ENCODE data around the gene NDST1. TPM values are rescaled to one million over a fixed set of nuclear protein-coding genes. Genes with fewer than 3 reads are reported as not detected.

NDST1 gene
- total RNA-seq, 1 donor: 13.0 TPM

DNA sequence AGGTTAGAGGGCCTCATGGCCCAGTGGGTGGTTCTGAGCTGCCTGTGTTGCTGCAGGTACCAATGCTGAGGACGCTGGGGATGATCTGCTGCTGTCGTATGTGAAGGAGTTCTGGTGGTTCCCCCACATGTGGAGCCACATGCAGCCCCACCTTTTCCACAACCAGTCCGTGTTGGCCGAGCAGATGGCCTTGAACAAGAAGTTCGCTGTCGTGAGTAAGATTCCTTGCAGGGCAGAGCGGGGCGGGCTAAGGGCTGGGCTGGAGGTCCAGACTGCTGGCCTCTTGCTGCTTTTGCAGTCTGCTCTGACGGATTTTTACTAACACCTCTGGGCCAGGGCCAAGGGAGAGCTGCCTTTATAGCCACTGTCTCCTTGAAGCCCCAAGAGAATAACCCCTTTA lies 26.9 kb downstream of the NDST1 start:
- H3K4me3 ChIP-seq (ENCODE audit: low read length): no peak overlapping the region
- H3K27me3 ChIP-seq (ENCODE audit: insufficient read depth, low read length): no peaks in the 10 kb centered on the region
- H3K4me1 ChIP-seq (ENCODE audit: insufficient read depth, low read length): no peaks in the 10 kb centered on the region
- no peaks in the 10 kb centered on the region for H3K9me3 ChIP-seq (ENCODE audit: low read depth, low read length)

- no peak overlapping the region for H3K4me3 ChIP-seq (ENCODE audit: low read length)
- no peaks in the 10 kb centered on the region for H3K4me1 ChIP-seq (ENCODE audit: insufficient read depth, low read length)
- no peaks in the 10 kb centered on the region for H3K27me3 ChIP-seq (ENCODE audit: insufficient read depth, low read length)
These were observed 27.7 kb downstream of the NDST1 start for GRCh38 chr5:150535611-150536010.

GRCh38 chr5:150538007-150538917 lies 30.3 kb downstream of the NDST1 start:
- Histone ChIP-seq H3K4me3 (ENCODE audit: low read length) (no peak overlapping the region), H3K27me3 (ENCODE audit: insufficient read depth, low read length) (no peaks in the 10 kb centered on the region), H3K4me1 (ENCODE audit: insufficient read depth, low read length) (no peaks in the 10 kb centered on the region), H3K9me3 (ENCODE audit: low read depth, low read length) (no peaks in the 10 kb centered on the region)

More at GRCh38 chr5:150535611-150536010, 27.7 kb downstream of the NDST1 start:
- H3K9me3 ChIP-seq (ENCODE audit: low read depth, low read length): no peaks in the 10 kb centered on the region

DNA sequence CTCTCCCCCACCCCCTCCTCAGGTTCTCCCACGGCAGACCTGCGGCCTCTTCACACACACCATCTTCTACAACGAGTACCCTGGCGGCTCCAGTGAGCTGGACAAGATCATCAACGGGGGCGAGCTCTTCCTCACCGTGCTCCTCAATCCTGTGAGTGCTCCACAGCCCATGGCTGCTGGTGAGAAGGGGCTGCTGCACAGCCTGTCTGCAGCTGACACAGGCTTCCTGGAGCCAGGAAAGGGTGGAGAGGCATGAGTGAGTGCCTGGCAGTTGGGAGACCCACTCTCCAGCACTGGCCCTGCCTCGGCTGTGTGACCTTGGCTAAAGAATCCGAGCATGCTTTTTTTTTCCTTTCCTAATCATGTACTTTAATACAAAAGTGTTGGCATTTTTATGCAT lies 31.3 kb downstream of the NDST1 start:
- H3K4me3 ChIP-seq (ENCODE audit: low read length): no peak overlapping the region
- H3K4me1 ChIP-seq (ENCODE audit: insufficient read depth, low read length): no peaks in the 10 kb centered on the region
- H3K27me3 ChIP-seq (ENCODE audit: insufficient read depth, low read length): no peaks in the 10 kb centered on the region
- H3K9me3 ChIP-seq (ENCODE audit: low read depth, low read length): no peaks in the 10 kb centered on the region

- no peak overlapping the region for H3K4me3 ChIP-seq (ENCODE audit: low read length)
- H3K9me3 ChIP-seq (ENCODE audit: low read depth, low read length): no peaks in the 10 kb centered on the region
- H3K27me3 ChIP-seq (ENCODE audit: insufficient read depth, low read length): no peaks in the 10 kb centered on the region
- no peaks in the 10 kb centered on the region for H3K4me1 ChIP-seq (ENCODE audit: insufficient read depth, low read length)
These were observed 32.1 kb downstream of the NDST1 start for GRCh38 chr5:150540042-150540441.

DNA sequence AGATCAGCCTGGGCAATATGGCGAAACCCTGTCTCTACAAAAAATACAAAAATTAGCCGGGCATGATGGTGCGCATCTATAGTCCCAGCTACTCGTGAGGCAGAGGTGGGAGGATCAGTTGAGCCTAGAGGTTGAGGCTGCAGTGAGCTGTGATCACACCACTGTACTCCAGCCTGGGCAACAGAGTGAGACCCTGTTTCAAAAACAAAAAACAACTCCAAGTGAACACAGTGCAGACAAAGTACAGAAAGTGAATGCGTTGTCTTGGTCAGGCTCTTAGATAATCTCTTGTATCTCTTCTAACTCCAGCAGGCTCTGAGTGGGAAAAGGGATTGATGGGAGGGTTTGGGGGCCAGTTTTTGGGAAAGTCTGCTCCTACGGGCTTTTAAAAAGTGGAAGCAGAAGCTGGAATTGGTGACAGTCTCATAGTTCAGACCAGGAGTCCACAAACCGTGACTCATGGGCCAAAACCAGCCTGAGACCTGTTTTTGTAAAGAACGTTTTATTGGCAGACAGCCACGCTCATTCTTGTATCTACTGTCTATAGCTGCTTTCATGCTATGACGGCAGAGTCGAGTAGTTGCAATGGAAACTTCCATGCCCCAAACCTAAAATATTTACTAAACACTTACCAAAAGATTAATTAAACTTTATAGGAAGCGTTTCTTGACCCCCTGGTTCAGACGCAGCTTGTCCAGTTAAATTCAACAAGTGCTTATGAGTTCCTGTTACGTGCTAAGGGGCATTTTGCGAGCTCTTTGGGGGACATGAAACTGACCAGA lies 32.9 kb downstream of the NDST1 start:
- Histone ChIP-seq H3K4me1 (ENCODE audit: insufficient read depth, low read length) (no peaks in the 10 kb centered on the region), H3K27me3 (ENCODE audit: insufficient read depth, low read length) (no peaks in the 10 kb centered on the region), H3K9me3 (ENCODE audit: low read depth, low read length) (no peaks in the 10 kb centered on the region)

GRCh38 chr5:150541397-150541675 lies 33.4 kb downstream of the NDST1 start:
- Histone ChIP-seq H3K27me3 (ENCODE audit: insufficient read depth, low read length) (no peaks in the 10 kb centered on the region), H3K9me3 (ENCODE audit: low read depth, low read length) (no peaks in the 10 kb centered on the region), H3K4me1 (ENCODE audit: insufficient read depth, low read length) (no peaks in the 10 kb centered on the region), H3K4me3 (ENCODE audit: low read length) (no peak overlapping the region)

More for the DNA sequence above, 32.9 kb downstream of the NDST1 start:
- no peak overlapping the region for H3K4me3 ChIP-seq (ENCODE audit: low read length)

DNA sequence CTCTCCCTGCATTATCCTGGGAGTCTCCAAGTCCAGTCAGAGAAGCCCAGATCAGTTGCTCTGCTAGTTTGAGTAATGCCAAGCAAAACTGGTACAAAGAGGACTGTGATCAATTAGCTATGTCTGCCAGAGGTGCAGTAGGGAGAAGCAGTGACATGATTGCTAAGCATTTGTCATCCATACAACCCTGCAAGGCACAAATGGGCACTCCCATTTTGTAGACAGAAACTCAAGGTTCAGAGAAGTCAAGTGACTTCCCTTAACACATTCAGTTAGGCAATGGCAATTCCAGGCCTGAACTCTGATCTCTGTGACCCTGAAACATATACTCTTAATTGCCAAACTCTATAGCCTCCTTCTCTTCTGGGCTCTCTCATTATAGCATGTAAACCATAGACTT lies 34.0 kb downstream of the NDST1 start:
- Histone ChIP-seq H3K4me1 (ENCODE audit: insufficient read depth, low read length) (no peaks in the 10 kb centered on the region), H3K4me3 (ENCODE audit: low read length) (no peak overlapping the region), H3K9me3 (ENCODE audit: low read depth, low read length) (no peaks in the 10 kb centered on the region), H3K27me3 (ENCODE audit: insufficient read depth, low read length) (no peaks in the 10 kb centered on the region)

DNA sequence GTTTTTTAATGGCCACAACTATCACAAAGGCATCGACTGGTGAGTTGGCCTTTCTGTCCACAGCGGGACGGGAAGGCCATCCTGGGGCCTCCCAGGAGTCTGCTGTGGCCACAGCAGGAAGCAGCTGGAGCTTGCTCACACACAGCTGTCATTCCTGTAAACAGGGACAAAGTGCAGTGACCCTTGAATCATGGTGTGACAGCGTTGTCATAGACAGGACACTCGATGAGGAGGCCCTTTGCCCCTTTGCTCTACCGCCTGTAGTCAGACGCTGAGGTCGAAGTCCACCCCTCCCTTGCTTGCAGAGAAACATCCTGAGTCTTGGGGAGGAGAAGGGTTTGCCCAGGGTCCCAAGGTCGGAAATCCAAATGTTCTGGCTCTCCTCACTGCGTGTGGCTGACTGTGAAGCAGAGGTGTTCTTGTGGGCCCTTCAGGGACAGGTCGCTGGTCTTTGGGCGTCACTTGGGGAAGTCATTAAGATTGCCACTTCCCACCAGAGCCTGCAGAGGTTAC lies 35.1 kb downstream of the NDST1 start:
- H3K4me1 ChIP-seq (ENCODE audit: insufficient read depth, low read length): no peaks in the 10 kb centered on the region
- H3K9me3 ChIP-seq (ENCODE audit: low read depth, low read length): no peaks in the 10 kb centered on the region
- H3K4me3 ChIP-seq (ENCODE audit: low read length): no peak overlapping the region
- no peaks in the 10 kb centered on the region for H3K27me3 ChIP-seq (ENCODE audit: insufficient read depth, low read length)

GRCh38 chr5:150544611-150545219 lies 36.8 kb downstream of the NDST1 start:
- Histone ChIP-seq H3K27me3 (ENCODE audit: insufficient read depth, low read length) (no peaks in the 10 kb centered on the region), H3K4me1 (ENCODE audit: insufficient read depth, low read length) (no peaks in the 10 kb centered on the region), H3K9me3 (ENCODE audit: low read depth, low read length) (no peaks in the 10 kb centered on the region), H3K4me3 (ENCODE audit: low read length) (no peak overlapping the region)

- Histone ChIP-seq H3K9me3 (ENCODE audit: low read depth, low read length) (no peaks in the 10 kb centered on the region), H3K4me3 (ENCODE audit: low read length) (no peak overlapping the region)
These were observed 37.3 kb downstream of the NDST1 start for GRCh38 chr5:150545246-150545645.

DNA sequence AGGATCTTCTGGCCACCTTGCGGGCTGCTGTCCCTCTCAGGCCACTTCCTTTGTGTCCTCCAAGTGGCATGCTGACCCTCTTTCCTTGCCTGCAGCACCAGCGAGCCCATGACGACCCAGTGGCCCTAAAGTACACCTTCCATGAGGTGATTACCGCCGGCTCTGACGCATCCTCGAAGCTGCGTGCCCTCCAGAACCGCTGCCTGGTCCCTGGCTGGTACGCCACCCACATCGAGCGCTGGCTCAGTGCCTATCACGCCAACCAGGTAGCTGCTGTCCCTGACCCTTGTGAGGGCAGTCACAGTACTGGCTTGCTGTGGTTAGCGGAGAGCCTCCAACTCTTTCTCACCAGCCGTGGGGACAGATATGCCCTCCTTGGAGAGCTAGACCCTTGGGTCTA lies 40.2 kb downstream of the NDST1 start:
- no peaks in the 10 kb centered on the region for H3K27me3 ChIP-seq (ENCODE audit: insufficient read depth, low read length)
- H3K9me3 ChIP-seq (ENCODE audit: low read depth, low read length): no peaks in the 10 kb centered on the region
- H3K4me3 ChIP-seq (ENCODE audit: low read length): no peak overlapping the region
- no peaks in the 10 kb centered on the region for H3K4me1 ChIP-seq (ENCODE audit: insufficient read depth, low read length)

More at GRCh38 chr5:150545246-150545645, 37.3 kb downstream of the NDST1 start:
- Histone ChIP-seq H3K27me3 (ENCODE audit: insufficient read depth, low read length) (no peaks in the 10 kb centered on the region), H3K4me1 (ENCODE audit: insufficient read depth, low read length) (no peaks in the 10 kb centered on the region)

GRCh38 chr5:150549735-150550134 lies 41.8 kb downstream of the NDST1 start:
- Histone ChIP-seq H3K27me3 (ENCODE audit: insufficient read depth, low read length) (no peaks in the 10 kb centered on the region), H3K4me3 (ENCODE audit: low read length) (no peak overlapping the region), H3K9me3 (ENCODE audit: low read depth, low read length) (no peaks in the 10 kb centered on the region)

DNA sequence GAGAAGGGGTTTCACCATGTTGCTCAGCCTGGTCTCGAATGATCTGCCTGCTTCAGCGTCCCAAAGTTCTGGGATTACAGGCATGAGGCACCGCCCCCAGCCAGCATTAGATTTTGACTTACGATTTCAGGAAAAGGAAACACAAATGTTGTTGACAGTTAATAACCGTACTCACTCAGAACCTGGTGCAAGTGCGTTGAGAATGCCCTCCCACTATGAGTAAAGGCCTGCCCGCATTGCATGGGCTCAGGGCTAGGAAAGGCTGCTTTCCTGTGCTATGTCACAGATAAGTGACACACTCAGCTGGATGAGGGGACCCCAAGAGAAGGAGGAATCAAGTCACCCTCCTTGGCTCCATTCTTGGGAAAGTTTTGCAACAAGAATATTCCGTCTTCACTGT lies 42.4 kb downstream of the NDST1 start:
- Histone ChIP-seq H3K4me1 (ENCODE audit: insufficient read depth, low read length) (no peaks in the 10 kb centered on the region), H3K4me3 (ENCODE audit: low read length) (no peak overlapping the region), H3K27me3 (ENCODE audit: insufficient read depth, low read length) (no peaks in the 10 kb centered on the region), H3K9me3 (ENCODE audit: low read depth, low read length) (no peaks in the 10 kb centered on the region)

More at GRCh38 chr5:150549735-150550134, 41.8 kb downstream of the NDST1 start:
- no peaks in the 10 kb centered on the region for H3K4me1 ChIP-seq (ENCODE audit: insufficient read depth, low read length)

- H3K27me3 ChIP-seq (ENCODE audit: insufficient read depth, low read length): no peaks in the 10 kb centered on the region
- H3K4me1 ChIP-seq (ENCODE audit: insufficient read depth, low read length): no peaks in the 10 kb centered on the region
- H3K4me3 ChIP-seq (ENCODE audit: low read length): no peak overlapping the region
- H3K9me3 ChIP-seq (ENCODE audit: low read depth, low read length): no peaks in the 10 kb centered on the region
These were observed 43.1 kb downstream of the NDST1 start for GRCh38 chr5:150551066-150551465.
